ENCODE data around the gene LMAN1.

DNA sequence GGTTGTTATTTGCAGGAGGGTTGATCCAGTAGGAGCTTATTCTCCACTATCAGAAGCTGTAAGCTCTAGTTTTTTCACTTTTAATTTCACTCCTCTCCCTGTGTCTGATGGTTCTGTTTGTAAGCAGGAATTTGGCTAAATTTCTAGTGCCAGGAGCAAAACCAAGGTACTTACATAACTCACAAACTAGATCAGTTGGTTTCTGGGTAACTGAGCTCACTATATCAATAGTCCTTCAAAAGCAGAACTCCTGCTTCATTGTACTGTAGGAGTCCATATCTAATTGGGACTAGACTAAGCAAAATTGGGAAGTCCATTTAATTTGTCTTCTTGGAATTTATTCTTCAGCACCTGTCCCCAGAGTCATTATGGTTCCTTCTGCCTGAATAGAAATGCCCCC is 65.7 kb downstream of the LMAN1 start:
- TF ChIP-seq, protein P1, sequence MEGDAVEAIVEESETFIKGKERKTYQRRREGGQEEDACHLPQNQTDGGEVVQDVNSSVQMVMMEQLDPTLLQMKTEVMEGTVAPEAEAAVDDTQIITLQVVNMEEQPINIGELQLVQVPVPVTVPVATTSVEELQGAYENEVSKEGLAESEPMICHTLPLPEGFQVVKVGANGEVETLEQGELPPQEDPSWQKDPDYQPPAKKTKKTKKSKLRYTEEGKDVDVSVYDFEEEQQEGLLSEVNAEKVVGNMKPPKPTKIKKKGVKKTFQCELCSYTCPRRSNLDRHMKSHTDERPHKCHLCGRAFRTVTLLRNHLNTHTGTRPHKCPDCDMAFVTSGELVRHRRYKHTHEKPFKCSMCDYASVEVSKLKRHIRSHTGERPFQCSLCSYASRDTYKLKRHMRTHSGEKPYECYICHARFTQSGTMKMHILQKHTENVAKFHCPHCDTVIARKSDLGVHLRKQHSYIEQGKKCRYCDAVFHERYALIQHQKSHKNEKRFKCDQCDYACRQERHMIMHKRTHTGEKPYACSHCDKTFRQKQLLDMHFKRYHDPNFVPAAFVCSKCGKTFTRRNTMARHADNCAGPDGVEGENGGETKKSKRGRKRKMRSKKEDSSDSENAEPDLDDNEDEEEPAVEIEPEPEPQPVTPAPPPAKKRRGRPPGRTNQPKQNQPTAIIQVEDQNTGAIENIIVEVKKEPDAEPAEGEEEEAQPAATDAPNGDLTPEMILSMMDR (conservative IDR thresholded peaks at IDR 0.05; ENCODE audit: low read length) = no peak
- no peak for TF ChIP-seq EZH2phosphoT487 (IDR thresholded peaks at IDR 0.05; ENCODE audit: borderline replicate concordance, low read depth, low read length)

Measured in OCI-LY7 (cell line).